ENCODE data around the gene KRTAP10-2. TPM values are rescaled to one million over a fixed set of nuclear protein-coding genes. Genes with fewer than 3 reads are reported as not detected.

Gene KRTAP10-2
- total RNA-seq (2011; cell fraction: chromatin; rRNA removed; ENCODE audit: low replicate concordance) = not detected in 2 replicates
- total RNA-seq (2011; cell fraction: nucleolus; rRNA removed) = not detected in 2 replicates
- total RNA-seq (2011; cell fraction: nucleoplasm; rRNA removed) = not detected in 2 replicates
- total RNA-seq (2014; rRNA removed) = not detected in 2 replicates
- total RNA-seq (2014; rRNA removed; fragmentation: Illumina TruSeq; extraction: Trizol) = not detected in 2 replicates
- not detected in 2 replicates for total RNA-seq (2015; rRNA removed; fragmentation: Illumina TruSeq; extraction: Trizol)
- total RNA-seq (2021) = not detected in 2 replicates
- polyA plus RNA-seq (2011; rRNA removed) = not detected in 2 replicates
- polyA plus RNA-seq (2011; cell fraction: cytosol; rRNA removed) = not detected in 2 replicates
- polyA plus RNA-seq (2011; cell fraction: nucleus; rRNA removed) = not detected in 2 replicates
- not detected in 2 replicates for polyA plus RNA-seq (2012)
- not detected in 2 replicates for polyA plus RNA-seq (2014; fragmentation: Illumina TruSeq; extraction: Trizol)
- polyA plus RNA-seq (2014; fragmentation: Nextera tagmentation; extraction: Ambion mirVana) = not detected
- not detected in 2 replicates for polyA plus RNA-seq (2014; rRNA removed)
- not detected in 2 replicates for polyA minus RNA-seq (2011; rRNA and poly(A)+ RNA removed)
- not detected in 2 replicates for polyA minus RNA-seq (2011; cell fraction: cytosol; rRNA and poly(A)+ RNA removed)
- not detected in 2 replicates for polyA minus RNA-seq (2011; cell fraction: nucleus; rRNA and poly(A)+ RNA removed)
- Bru-seq, nascent RNA = not detected
- BruChase-seq, experiment 1, labeled RNA remaining after a 2-hour chase = not detected
- not detected for BruChase-seq, experiment 2, labeled RNA remaining after a 6-hour chase
- long read RNA-seq, experiment 1 = 0 reads
- long read RNA-seq, experiment 2 = 0 reads
- long read RNA-seq, experiment 3 = 0 reads

DNA sequence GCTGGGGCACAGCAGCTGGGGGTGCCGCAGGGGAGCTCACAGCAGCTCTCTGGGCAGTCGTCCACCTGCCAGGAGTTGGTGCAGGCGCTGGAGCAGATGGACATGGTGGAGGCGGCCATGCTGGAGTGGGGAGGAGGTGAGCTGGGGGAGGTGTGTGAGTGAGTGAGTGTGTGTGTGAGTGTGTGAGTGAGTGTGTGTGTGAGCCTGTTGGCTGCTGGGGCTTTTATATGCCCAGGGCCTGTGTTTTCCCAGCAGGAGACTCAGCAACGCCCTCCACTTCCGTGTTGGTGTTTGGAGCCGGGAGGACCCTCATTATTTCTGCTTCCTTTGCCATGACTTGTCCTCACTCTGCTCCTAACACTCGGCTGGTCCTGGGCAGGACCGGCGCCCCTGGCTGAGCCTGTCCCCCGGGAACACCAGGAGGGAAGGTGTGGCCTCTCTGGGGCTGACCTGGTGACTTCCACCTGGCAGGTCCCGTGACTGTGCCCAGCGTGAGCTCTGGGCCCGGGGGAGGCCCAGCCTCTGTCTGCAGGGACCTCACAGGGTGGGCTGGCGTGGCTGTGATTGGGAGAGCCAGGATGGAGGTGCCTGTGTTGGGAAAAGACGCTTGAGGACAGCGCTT lies at the start of gene KRTAP10-2:
KRTAP10-2 (minus strand) TSS at position 166 of the 622 bp plus-strand sequence; CDS start at position 119, 47 bp downstream.
- Histone ChIP-seq H3K9me3 (replicated peaks; ENCODE audit: control insufficient read depth, insufficient read depth, low read depth, low read length) (no peaks in the 10 kb centered on the region), H3K4me2 (ENCODE audit: insufficient read depth, low read length) (no peak within 1 kb of the TSS), H3K9ac (ENCODE audit: insufficient read depth in 1 of 2, low read depth in 2 of 2, low read length in 2 of 2) (no peak within 1 kb of the TSS; a peak in 1 of 4 replicates), H3K9me1 (ENCODE audit: control insufficient read depth, insufficient read depth, low read length) (no peaks in the 10 kb centered on the region), H3K36me3 (ENCODE audit: control insufficient read depth, insufficient read depth, low read length) (no peaks in the 10 kb centered on the region), H3K4me1 (replicated peaks in 1 of 2; ENCODE audit: control insufficient read depth in 2 of 2, insufficient read depth in 2 of 2, low read length in 2 of 2) (peaks cover 0 to 4% of the 10 kb centered on the region in 2 experiments; a peak in 1 of 5 replicates), H3K79me2 (ENCODE audit: control insufficient read depth, insufficient read depth, low read length) (no peaks in the 10 kb centered on the region), H3K4me3 (no peak within 1 kb of the TSS), H4K20me1 (replicated peaks; ENCODE audit: control insufficient read depth, insufficient read depth, low read length) (no peaks in the 10 kb centered on the region), H3K27me3 (ENCODE audit: control insufficient read depth in 2 of 2, insufficient read depth in 2 of 2, low read length in 2 of 2) (peaks cover 37 to 60% of the 10 kb centered on the region in 2 experiments), H2AFZ (ENCODE audit: low read depth, low read length) (no peak within 1 kb of the TSS), H3K27ac (ENCODE audit: extremely low read depth, low read depth, low read length) (no peak within 1 kb of the TSS)
- DNase-seq (ENCODE audit: extremely low read depth in 1 of 4, low spot score in 3 of 4) = no peak
- no peak for TF ChIP-seq TBL1XR1 (IDR thresholded peaks at IDR 0.05; ENCODE audit: low read length in 2 of 2)
- TF ChIP-seq ARID1B (IDR thresholded peaks at IDR 0.05) = no peak
- no peak for TF ChIP-seq SP2 (IDR thresholded peaks at IDR 0.05; ENCODE audit: extremely low read depth, low read depth, low read length, poor library complexity, severe bottlenecking)
- no peak for TF ChIP-seq ZNF583 (CRISPR knock-in tag; IDR thresholded peaks at IDR 0.05)
- TF ChIP-seq CTCF (IDR thresholded peaks at IDR 0.05 in 2 of 3, conservative IDR thresholded peaks at IDR 0.05 in 1 of 3; ENCODE audit: insufficient read depth in 2 of 3, low read depth in 1 of 3, low read length in 3 of 3) = no peak
- TF ChIP-seq ZNF324 (CRISPR knock-in tag; IDR thresholded peaks at IDR 0.05) = no peak
- no peak for TF ChIP-seq EP300 (IDR thresholded peaks at IDR 0.05; ENCODE audit: low read length)
- TF ChIP-seq ZNF133 (CRISPR knock-in tag; IDR thresholded peaks at IDR 0.05) = no peak
- no peak for TF ChIP-seq ZNF561 (CRISPR knock-in tag; conservative IDR thresholded peaks at IDR 0.05)
- TF ChIP-seq, protein P1, sequence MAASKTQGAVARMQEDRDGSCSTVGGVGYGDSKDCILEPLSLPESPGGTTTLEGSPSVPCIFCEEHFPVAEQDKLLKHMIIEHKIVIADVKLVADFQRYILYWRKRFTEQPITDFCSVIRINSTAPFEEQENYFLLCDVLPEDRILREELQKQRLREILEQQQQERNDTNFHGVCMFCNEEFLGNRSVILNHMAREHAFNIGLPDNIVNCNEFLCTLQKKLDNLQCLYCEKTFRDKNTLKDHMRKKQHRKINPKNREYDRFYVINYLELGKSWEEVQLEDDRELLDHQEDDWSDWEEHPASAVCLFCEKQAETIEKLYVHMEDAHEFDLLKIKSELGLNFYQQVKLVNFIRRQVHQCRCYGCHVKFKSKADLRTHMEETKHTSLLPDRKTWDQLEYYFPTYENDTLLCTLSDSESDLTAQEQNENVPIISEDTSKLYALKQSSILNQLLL (CRISPR knock-in tag; IDR thresholded peaks at IDR 0.05; ENCODE audit: borderline replicate concordance) = no peak
- TF ChIP-seq PML (IDR thresholded peaks at IDR 0.05; ENCODE audit: low read length) = no peak
- no peak for TF ChIP-seq ZNF3 (CRISPR knock-in tag; IDR thresholded peaks at IDR 0.05)
- intact Hi-C loops (cut with micrococcal nuclease) = no loop called here
- POLR2A ChIA-PET = interaction anchor here (1.1 kb wide), 1 partner anchor 9 kb away, joined by 3 read pairs; no protein-coding TSS in a partner anchor
- in situ Hi-C loops (cut with MboI) = no loop called here
- CTCF ChIA-PET (ENCODE audit: low intra/inter-chr PET ratio) = no interaction called here
- WGBS (ENCODE audit: insufficient coverage, low coverage, missing lambda C conversion rate) = 3% methylated on average over 14 of the region's 17 CpGs
- BruUV-seq (replicated peaks) = no TSS peak
- ATAC-seq = no peak; the same call in 2 of the 3 replicates
- no peak for FAIRE-seq

All from K562 (cell line).